GM12878 (cell line): ENCODE results near the gene SYNJ2. TPM values are rescaled to one million over a fixed set of nuclear protein-coding genes. Genes with fewer than 3 reads are reported as not detected.

Experiments used
- ATAC-seq: fragments of 200-7000 bp; cut with Tn5 transposase; 3 replicates; pipeline ENCODE4 v1.9.1; 2020; ENCODE audit warnings: mild to moderate bottlenecking, moderate library complexity
- BruUV-seq: library from RNA; stranded (reverse); fragments of 400-500 nt; replicated peaks from 2 replicates; lab custom pipeline; 2021; lab: Mats Ljungman, UMichigan
- CTCF ChIA-PET: fragments of 300-600 bp; sonication (Branson Sonifier 250); formaldehyde crosslinking; extraction: SDS; loops from one replicate; lab custom pipeline; 2021; ENCODE audit warnings: inconsistent platforms; lab: Yijun Ruan, JAX
- POLR2A ChIA-PET: fragments of 350-600 bp; formaldehyde crosslinking; extraction: SDS; loops from one replicate; lab custom pipeline; 2021; ENCODE audit warnings: inconsistent platforms; lab: Charles Lee
- RAD21 ChIA-PET: fragments of 300-600 bp; sonication (Branson Sonifier 250); formaldehyde crosslinking; loops from one replicate; lab custom pipeline; 2023; ENCODE audit warnings: antibody characterized with exemption; ENCODE audit not compliant: unreplicated experiment; lab: Charles Lee
- SMC1A ChIA-PET: fragments of 300-600 bp; sonication (Branson Sonifier 250); formaldehyde crosslinking; loops from one replicate; lab custom pipeline; 2023; ENCODE audit not compliant: unreplicated experiment, uncharacterized antibody; lab: Charles Lee
- DNase-seq: peaks from one replicate; pipeline ENCODE4 v3.0.0-alpha.2; 2011; ENCODE audit warnings: low read depth, low spot score
- FAIRE-seq: peaks from 3 replicates; lab custom pipeline; 2011; peaks lifted over from hg19 to GRCh38; lab: Jason Lieb, UNC
- H2AFZ ChIP-seq: 2 replicates; pipeline ENCODE4 v1.6.0; 2011; ENCODE audit warnings: low read depth, low read length, control low read depth; ENCODE audit not compliant: control insufficient read depth
- H3K27ac ChIP-seq: 2 replicates; pipeline ENCODE4 v1.5.1; 2011; ENCODE audit warnings: control low read depth; ENCODE audit not compliant: control insufficient read depth, insufficient read depth
- H3K27me3 ChIP-seq, 2 experiments: replicated peaks in 1 of 2; 2 replicates each; pipeline versions ENCODE4 v1.6.0 to v1.6.1; 2011; ENCODE audit warnings: low read length in 1 of 2; ENCODE audit not compliant: control insufficient read depth in 2 of 2, insufficient read depth in 2 of 2
- H3K36me3 ChIP-seq, 2 experiments: 2 replicates each; pipeline ENCODE4 v1.5.1; 2011; ENCODE audit warnings: low read length in 1 of 2; ENCODE audit not compliant: control insufficient read depth in 2 of 2, insufficient read depth in 2 of 2
- H3K4me1 ChIP-seq: 2 replicates; pipeline ENCODE4 v1.6.1; 2011; ENCODE audit warnings: mild to moderate bottlenecking, low read length, moderate library complexity, mixed read lengths; ENCODE audit not compliant: control insufficient read depth, insufficient read depth
- H3K4me2 ChIP-seq: 2 replicates; pipeline ENCODE4 v1.6.0; 2011; ENCODE audit warnings: control low read depth; ENCODE audit not compliant: control insufficient read depth, insufficient read depth
- H3K4me3 ChIP-seq: fragments of 200-600 bp; sonication (generic); 2 replicates; pipeline ENCODE4 v1.5.1; 2016
- H3K79me2 ChIP-seq: 2 replicates; pipeline ENCODE4 v1.6.0; 2011; ENCODE audit warnings: low read length; ENCODE audit not compliant: control insufficient read depth, insufficient read depth
- H3K9ac ChIP-seq: 2 replicates; pipeline ENCODE4 v1.8.0; 2011; ENCODE audit warnings: low read length, control low read depth, mixed read lengths; ENCODE audit not compliant: control insufficient read depth, insufficient read depth
- H3K9me3 ChIP-seq: replicated peaks from 3 replicates; pipeline ENCODE4 v1.5.1; 2011; ENCODE audit warnings: mild to moderate bottlenecking, low read length; ENCODE audit not compliant: control insufficient read depth, insufficient read depth
- H4K20me1 ChIP-seq: 2 replicates; pipeline ENCODE4 v1.6.0; 2011; ENCODE audit not compliant: control insufficient read depth, insufficient read depth
- ATF2 ChIP-seq: IDR thresholded peaks from 2 replicates; pipeline ENCODE4 v1.6.1; 2012; ENCODE audit warnings: low read length, inconsistent platforms
- BHLHE40 ChIP-seq, 2 experiments: fragments of 450-650 bp in 1 of 2; IDR thresholded peaks; 2 replicates each; pipeline ENCODE4 v1.6.1; 2011 to 2017; ENCODE audit warnings: low read depth in 2 of 2, borderline replicate concordance in 1 of 2, improper control_type of control experiment in 1 of 2, low read length in 1 of 2, mild to moderate bottlenecking in 1 of 2
- KAT2A ChIP-seq: conservative IDR thresholded peaks from 2 replicates; pipeline ENCODE4 v1.6.1; 2011; ENCODE audit warnings: low read depth, low read length; ENCODE audit not compliant: control insufficient read depth
- RCOR1 ChIP-seq: conservative IDR thresholded peaks from 2 replicates; pipeline ENCODE4 v1.6.1; 2012; ENCODE audit warnings: low read depth, low read length, improper control_type of control experiment
- RUNX3 ChIP-seq: IDR thresholded peaks from 2 replicates; pipeline ENCODE4 v1.6.1; 2012; ENCODE audit warnings: low read length, inconsistent platforms
- SREBF2 ChIP-seq: IDR thresholded peaks from 2 replicates; pipeline ENCODE4 v1.6.1; 2012; ENCODE audit warnings: mild to moderate bottlenecking, low read length
- TARDBP ChIP-seq: IDR thresholded peaks from 2 replicates; pipeline ENCODE4 v1.6.1; 2016; ENCODE audit warnings: borderline replicate concordance
- TCF3 ChIP-seq: IDR thresholded peaks from 2 replicates; pipeline ENCODE4 v1.6.1; 2012; ENCODE audit warnings: low read depth, mild to moderate bottlenecking, low read length, borderline replicate concordance; ENCODE audit not compliant: insufficient read depth
- TCF7 ChIP-seq: IDR thresholded peaks from 2 replicates; pipeline ENCODE4 v1.6.1; 2014; ENCODE audit warnings: antibody characterized with exemption, borderline replicate concordance
- ZBTB4 ChIP-seq: fragments of 450-650 bp; formaldehyde crosslinking; IDR thresholded peaks from 2 replicates; pipeline ENCODE4 v1.4.0; 2022; ENCODE audit warnings: mild to moderate bottlenecking, moderate library complexity
- ZZZ3 ChIP-seq: IDR thresholded peaks from 2 replicates; pipeline ENCODE4 v1.6.1; 2011; ENCODE audit warnings: low read depth; ENCODE audit not compliant: control insufficient read depth, insufficient read length
- WGBS: methylation state at CpG from one replicate; pipeline ENCODE4 v1.1.6; 2016; ENCODE audit warnings: low lambda C conversion rate; ENCODE audit not compliant: insufficient replicate concordance, insufficient coverage; ENCODE audit errors: missing lambda C conversion rate; 5-methylcytosine and 5-hydroxymethylcytosine counted together
- in situ Hi-C: fragments of 300-500 bp; cut with MboI; formaldehyde crosslinking; loops from 9 replicates; pipeline ENCODE4 v1.14.3; 2018; ENCODE audit warnings: mixed read lengths
- intact Hi-C: fragments of 100-400 bp; cut with micrococcal nuclease; formaldehyde crosslinking; loops from one replicate; pipeline ENCODE4 v1.14.2; 2022; ENCODE audit not compliant: unreplicated experiment
- polyA plus RNA-seq, 11 experiments: library from polyadenylated mRNA; depleted of rRNA in 4 of 11; unstranded in 6 of 11; stranded (reverse) in 5 of 11; fragments of >200 nt; fragmentation: Nextera tagmentation in 4 of 11; fragmentation: Illumina TruSeq in 1 of 11; extraction: Ambion mirVana in 4 of 11; extraction: Trizol in 1 of 11; gene quantifications; 1 replicate in 1 of 11; 2 replicates in 10 of 11; pipeline versions ENCODE4 v1.2.1 to v1.2.3, GENCODE V29; 2011 to 2016; ENCODE audit warnings: inconsistent platforms in 2 of 11, missing spikeins in 2 of 11, low read depth in 1 of 11
- total RNA-seq, 4 experiments: library from RNA; depleted of rRNA in 3 of 4; stranded (reverse); fragments of >200 nt in 3 of 4; fragmentation: Illumina TruSeq in 1 of 4; extraction: Trizol in 1 of 4; gene quantifications; 2 replicates each; pipeline versions ENCODE4 v1.2.1 to v1.2.3, GENCODE V29; 2013 to 2021
- TF ChIP-seq, protein P1 (sequence below): IDR thresholded peaks from 2 replicates; pipeline ENCODE4 v1.6.1; 2011; ENCODE audit warnings: borderline replicate concordance, low read depth, mild to moderate bottlenecking, moderate library complexity, mixed read lengths, low read length; ENCODE audit not compliant: insufficient read depth; ENCODE audit errors: extremely low read length

The SYNJ2 gene
- total and polyA plus RNA-seq, 10 of the 15 experiments (the other 5 are each of a cell fraction or from before 2014, with no cell fraction given), result 0.11 to 1.8 (median 0.57) TPM

DNA sequence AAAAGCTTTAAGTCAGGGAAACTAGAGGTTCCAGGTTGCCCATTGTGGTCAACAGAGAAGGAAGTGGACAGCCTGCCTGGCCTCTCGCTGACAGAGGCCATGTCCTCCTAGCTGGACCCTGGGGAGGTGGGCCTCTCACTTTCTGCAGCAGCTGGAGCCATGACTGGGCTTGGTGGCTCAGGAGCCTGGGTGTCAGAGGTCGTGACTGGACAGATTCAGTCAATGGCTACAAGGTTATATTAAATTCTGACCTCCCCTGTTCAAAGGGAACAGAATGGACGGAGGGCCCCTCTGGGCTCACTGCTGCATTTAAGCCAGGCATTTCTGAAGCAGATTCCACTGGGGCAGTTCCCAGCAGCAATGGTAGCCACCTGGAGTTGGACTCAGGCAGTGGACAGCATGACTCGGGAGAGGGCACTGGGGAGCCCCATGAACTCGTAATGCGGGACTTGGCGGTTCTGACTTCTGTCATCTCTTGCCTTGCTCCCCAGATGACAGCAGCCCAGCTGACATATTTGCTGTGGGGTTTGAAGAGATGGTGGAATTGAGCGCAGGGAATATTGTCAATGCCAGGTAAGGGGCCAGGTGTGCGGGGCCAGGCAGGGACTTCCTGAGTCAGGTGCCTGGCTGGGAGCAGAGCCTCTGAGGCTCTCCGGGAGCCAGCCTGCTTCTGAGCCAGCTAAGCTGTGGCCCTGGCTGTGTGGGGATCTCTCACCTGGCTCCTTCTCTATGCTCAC is 86.7 kb downstream of the SYNJ2 start:
- Histone ChIP-seq H3K4me3 (no peak overlapping the region), H3K4me1 (no peaks in the 10 kb centered on the region), H3K36me3 (no peaks in the 10 kb centered on the region), H3K79me2 (no peaks in the 10 kb centered on the region), H3K9me3 (no peaks in the 10 kb centered on the region), H3K27ac (no peak overlapping the region), H2AFZ (no peak overlapping the region), H3K27me3 (no peaks in the 10 kb centered on the region), H3K4me2 (no peak overlapping the region), H4K20me1 (no peaks in the 10 kb centered on the region), H3K9ac (no peak overlapping the region)
- ATAC-seq, result no peak
- ChIA-PET POLR2A (interaction anchor here (0.6 kb wide), 1 partner anchor 90 kb away, joined by 3 read pairs; no protein-coding TSS in a partner anchor), RAD21 (no interaction called here), CTCF (interaction anchor here (1.3 kb wide), 1 partner anchor 37 kb away, joined by 3 read pairs; no protein-coding TSS in a partner anchor), SMC1A (no interaction called here)
- intact Hi-C loops (no loop called here), in situ Hi-C loops (no loop called here)
- 95% methylated on average over 10 of the region's 10 CpGs for WGBS
- BruUV-seq, result no TSS peak
- no peak for TF ChIP-seq ZBTB4 (CRISPR knock-in tag)
- no peak for TF ChIP-seq KAT2A
- TF ChIP-seq TCF3, result no peak
- TF ChIP-seq ZZZ3, result no peak
- TF ChIP-seq RUNX3, result no peak
- TF ChIP-seq BHLHE40 (IDR thresholded peaks at IDR 0.05; ENCODE audit: borderline replicate concordance in 1 of 2, low read depth in 2 of 2, low read length in 1 of 2), result no peak
- TF ChIP-seq, protein P1, sequence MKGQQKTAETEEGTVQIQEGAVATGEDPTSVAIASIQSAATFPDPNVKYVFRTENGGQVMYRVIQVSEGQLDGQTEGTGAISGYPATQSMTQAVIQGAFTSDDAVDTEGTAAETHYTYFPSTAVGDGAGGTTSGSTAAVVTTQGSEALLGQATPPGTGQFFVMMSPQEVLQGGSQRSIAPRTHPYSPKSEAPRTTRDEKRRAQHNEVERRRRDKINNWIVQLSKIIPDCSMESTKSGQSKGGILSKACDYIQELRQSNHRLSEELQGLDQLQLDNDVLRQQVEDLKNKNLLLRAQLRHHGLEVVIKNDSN, result no peak
- TF ChIP-seq SREBF2, result no peak
- no peak for TF ChIP-seq TARDBP
- no peak for TF ChIP-seq ATF2
- no peak for TF ChIP-seq TCF7
- no peak for TF ChIP-seq RCOR1
- DNase-seq, result no peak
- FAIRE-seq, result no peak
